ES-I3 (cell line): ENCODE measurements around the gene MYADML2.

Source experiments
- H3K36me3 ChIP-seq: 2 replicates; pipeline ENCODE4 v1.6.1; 2013; ENCODE audit warnings: mild to moderate bottlenecking, low read length, control low read depth, moderate library complexity; ENCODE audit not compliant: insufficient read depth
- H3K4me1 ChIP-seq: 2 replicates; pipeline ENCODE4 v1.6.1; 2013; ENCODE audit warnings: mild to moderate bottlenecking, control low read depth, low read length; ENCODE audit not compliant: insufficient read depth
- H3K9ac ChIP-seq: 2 replicates; pipeline ENCODE4 v1.6.1; 2013; ENCODE audit warnings: low read depth, mild to moderate bottlenecking, low read length, moderate library complexity
- H3K9me3 ChIP-seq: 2 replicates; pipeline ENCODE4 v1.6.1; 2013; ENCODE audit warnings: mild to moderate bottlenecking, low read length, moderate library complexity; ENCODE audit not compliant: control insufficient read depth, insufficient read depth

MYADML2 gene

DNA sequence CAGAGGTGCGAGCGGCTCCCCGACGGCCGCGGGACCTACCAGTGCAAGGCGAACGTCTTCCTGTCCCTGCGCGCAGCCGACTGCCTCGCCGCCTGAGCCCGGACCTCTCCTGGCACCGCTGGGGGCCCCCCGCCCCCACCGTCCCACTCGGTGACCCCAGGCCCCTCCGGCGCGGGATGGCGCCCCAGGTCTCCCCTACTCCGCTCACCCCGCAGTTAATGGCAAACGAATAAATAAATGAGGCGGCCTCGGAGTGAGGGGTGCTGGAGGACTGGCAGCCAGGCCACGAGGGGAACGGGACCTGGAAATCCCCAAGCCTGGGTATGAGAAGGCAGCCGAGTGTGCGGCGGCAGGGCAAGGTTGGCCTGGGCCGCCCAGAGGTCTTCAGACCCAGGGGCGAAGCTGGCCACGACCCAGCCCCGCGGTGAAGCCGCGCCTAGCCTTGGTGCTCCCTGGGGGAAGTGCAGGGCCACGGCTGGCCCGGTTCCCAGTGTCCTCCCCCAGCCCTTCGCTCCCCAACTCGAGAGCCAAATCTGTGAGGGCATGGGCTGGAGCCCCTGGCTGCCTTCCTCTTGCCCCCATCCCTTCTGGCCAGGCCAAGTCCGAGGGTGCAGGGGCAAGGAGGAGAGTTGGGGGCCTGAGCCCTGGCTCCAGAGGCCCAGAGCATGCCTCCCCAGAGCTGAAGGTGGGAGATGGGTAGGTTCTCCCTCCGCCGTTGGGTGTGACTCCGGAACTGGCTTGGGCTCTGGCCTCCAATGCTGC, 44.2 kb downstream of the MYADML2 start:
- 0 out of 2 replicates have a peak, but pooled peaks cover 3% of the 10 kb centered on the region for H3K36me3 ChIP-seq
- H3K9me3 ChIP-seq: no peaks in the 10 kb centered on the region
- H3K9ac ChIP-seq: peak overlapping the region; percentile 42; the same call in 1 of the 2 replicates
- no peaks in the 10 kb centered on the region; the same call in 1 of the 2 replicates for H3K4me1 ChIP-seq

DNA sequence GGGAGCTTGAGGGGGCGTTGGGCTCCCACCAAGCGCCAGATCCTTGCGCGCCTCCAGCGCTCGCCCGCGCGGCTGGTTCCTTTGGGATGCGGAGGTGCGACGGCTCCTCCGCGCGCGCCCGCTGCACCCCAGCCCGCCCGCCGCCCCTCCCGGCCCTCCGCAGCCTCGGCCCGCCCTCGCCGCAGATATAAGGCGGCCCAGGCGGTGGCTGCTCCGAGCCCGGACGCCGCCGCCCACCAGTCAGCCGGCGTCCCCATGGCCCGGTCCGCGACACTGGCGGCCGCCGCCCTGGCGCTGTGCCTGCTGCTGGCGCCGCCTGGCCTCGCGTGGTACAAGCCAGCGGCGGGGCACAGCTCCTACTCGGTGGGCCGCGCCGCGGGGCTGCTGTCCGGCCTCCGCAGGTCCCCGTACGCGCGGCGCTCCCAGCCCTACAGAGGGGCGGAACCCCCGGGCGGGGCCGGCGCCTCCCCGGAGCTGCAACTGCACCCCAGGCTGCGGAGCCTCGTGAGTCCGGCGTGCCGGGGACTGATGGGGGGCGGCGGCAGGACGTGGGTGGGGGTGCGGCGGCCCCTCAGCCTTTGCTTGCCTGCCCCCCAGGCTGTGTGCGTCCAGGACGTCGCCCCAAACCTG, 44.9 kb downstream of the MYADML2 start, which contains the start of gene NPB:
Gene NPB (plus strand): TSS at position 216 of the 630 bp plus-strand sequence. CDS start 40 bp downstream, at position 256.
- no peaks in the 10 kb centered on the region; the same call in 1 of the 2 replicates for H3K4me1 ChIP-seq
- H3K36me3 ChIP-seq: 0 out of 2 replicates have a peak, but pooled peaks cover 6% of the 10 kb centered on the region
- peak within 1 kb of the TSS; percentile 42; the same call in 1 of the 2 replicates for H3K9ac ChIP-seq
- H3K9me3 ChIP-seq: no peaks in the 10 kb centered on the region

DNA sequence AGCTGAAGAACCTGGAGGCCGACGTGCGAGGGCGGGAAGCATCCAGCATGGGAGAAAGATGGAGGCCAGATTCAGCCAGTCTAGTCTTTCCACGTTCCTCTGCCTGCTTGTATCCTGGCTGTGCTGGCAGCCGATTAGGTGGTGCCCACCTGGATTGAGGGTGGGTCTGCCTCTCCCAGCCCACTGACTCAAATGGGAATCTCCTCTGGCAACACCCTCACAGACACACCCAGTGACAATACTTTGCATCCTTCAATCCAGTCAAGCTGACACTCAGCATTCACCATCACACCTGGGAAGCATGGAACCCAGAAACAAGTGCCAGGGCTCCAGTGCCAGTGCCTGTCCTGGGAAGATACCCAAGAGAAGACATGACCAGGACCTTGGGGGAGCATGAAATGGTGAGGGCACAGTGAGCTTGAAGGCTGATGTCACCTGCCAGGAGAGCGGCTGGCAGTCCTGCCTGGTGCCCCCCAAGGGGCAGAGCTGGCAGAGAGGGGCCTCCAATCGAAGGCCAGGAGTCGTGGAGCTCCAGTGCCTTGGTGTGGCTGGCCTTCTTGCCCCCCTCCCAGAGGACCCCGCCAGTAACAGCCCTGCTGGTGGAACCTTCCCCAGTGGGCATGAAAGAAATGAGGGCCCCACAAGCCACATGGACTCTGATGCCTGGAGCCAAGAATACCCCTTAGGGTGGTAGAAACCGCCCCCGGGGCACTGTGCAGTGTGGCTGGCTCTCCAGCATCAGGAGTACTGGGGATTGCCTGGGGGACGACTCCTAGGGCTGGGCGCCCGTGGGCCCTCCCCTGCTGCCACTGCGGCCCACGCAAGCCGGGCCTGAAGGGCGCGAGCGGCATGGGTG, 45.6 kb downstream of the MYADML2 start:
- Histone ChIP-seq H3K4me1 (no peaks in the 10 kb centered on the region; the same call in 1 of the 2 replicates), H3K36me3 (peaks cover 7% of the 10 kb centered on the region; the same call in 1 of the 2 replicates), H3K9ac (peak overlapping the region; percentile 42; the same call in 1 of the 2 replicates), H3K9me3 (no peaks in the 10 kb centered on the region)

DNA sequence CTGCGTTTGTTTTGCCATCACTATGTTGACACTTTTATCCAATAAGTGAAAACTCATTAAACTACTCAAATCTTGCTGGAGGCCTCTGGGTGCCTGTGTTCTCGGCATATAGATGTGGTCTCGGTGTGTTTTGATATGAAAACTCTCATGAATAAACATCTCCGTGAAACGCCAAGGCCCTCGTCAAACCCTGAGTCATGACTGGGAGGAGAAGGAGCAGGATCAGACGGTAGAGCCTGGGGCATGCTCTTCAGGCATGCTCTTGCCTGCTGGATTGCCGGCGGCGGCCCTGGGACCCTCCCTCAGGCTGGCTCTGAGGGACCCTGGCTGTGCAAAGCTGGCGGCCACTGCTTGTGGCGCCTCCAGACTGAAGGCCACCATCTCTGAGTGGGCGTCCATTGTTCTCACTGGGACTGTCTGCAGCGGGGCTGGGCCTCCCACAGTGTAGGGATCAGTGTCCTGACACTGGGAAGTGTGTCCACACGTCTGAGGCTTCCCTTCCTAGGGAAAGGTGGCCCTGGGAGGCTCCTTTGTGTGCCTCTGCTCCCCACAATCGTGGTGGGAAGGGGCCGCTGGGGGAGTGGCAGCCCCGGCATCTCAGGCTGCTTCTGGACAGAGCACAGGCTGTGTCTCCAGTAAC, 46.7 kb downstream of the MYADML2 start:
- Histone ChIP-seq H3K9ac (no peak overlapping the region), H3K36me3 (peaks cover 11% of the 10 kb centered on the region; the same call in 1 of the 2 replicates), H3K4me1 (no peaks in the 10 kb centered on the region; the same call in 1 of the 2 replicates), H3K9me3 (no peaks in the 10 kb centered on the region)

DNA sequence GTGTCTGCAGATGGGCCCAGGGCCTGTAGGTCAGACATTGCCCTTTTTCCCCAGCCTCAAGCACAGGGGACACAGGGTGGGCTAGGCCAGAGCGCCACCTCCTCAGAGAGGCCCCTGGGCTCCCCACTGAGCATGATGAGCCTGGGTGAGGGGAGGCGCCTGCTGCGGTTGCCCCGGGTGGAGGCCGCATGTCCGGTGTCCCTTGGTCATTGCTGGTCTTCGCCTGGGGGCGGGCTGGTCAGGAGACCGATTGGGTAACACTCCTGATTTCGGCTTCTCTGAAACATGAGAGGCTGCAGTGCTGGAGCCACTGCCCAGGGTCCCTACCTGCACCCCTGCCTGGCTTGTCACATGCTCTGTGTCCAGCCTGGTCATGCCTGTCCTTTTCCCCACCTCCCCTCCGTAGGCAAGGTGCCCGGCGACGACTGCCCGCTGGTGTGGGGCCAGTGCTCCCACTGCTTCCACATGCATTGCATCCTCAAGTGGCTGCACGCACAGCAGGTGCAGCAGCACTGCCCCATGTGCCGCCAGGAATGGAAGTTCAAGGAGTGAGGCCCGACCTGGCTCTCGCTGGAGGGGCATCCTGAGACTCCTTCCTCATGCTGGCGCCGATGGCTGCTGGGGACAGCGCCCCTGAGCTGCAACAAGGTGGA, 47.4 kb downstream of the MYADML2 start:
- Histone ChIP-seq H3K9me3 (no peaks in the 10 kb centered on the region), H3K9ac (no peak overlapping the region), H3K36me3 (peaks cover 14% of the 10 kb centered on the region; the same call in 1 of the 2 replicates), H3K4me1 (no peaks in the 10 kb centered on the region; the same call in 1 of the 2 replicates)

DNA sequence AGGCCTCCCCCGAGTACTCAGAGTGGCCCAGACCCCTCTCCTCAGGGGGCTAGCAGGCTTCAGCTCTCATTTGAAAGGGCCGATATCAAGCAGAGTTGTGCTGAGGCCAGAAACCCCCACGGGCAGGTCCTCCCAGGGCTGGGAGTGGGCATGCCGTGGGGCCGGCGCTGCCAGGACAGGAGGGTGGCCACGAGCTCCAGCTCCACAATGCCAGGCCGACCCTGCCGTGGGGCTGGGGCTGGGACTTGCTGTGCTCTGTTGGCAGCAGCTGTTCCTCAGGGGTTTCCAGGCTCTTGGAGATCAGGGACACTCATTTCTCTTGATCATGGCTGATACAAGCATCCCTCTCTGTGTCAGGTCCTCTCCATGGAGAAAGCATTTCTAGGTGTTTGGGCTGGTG, 48.1 kb downstream of the MYADML2 start:
- Histone ChIP-seq H3K36me3 (peaks cover 18% of the 10 kb centered on the region; the same call in 1 of the 2 replicates), H3K4me1 (no peaks in the 10 kb centered on the region; the same call in 1 of the 2 replicates), H3K9me3 (no peaks in the 10 kb centered on the region), H3K9ac (no peak overlapping the region)

DNA sequence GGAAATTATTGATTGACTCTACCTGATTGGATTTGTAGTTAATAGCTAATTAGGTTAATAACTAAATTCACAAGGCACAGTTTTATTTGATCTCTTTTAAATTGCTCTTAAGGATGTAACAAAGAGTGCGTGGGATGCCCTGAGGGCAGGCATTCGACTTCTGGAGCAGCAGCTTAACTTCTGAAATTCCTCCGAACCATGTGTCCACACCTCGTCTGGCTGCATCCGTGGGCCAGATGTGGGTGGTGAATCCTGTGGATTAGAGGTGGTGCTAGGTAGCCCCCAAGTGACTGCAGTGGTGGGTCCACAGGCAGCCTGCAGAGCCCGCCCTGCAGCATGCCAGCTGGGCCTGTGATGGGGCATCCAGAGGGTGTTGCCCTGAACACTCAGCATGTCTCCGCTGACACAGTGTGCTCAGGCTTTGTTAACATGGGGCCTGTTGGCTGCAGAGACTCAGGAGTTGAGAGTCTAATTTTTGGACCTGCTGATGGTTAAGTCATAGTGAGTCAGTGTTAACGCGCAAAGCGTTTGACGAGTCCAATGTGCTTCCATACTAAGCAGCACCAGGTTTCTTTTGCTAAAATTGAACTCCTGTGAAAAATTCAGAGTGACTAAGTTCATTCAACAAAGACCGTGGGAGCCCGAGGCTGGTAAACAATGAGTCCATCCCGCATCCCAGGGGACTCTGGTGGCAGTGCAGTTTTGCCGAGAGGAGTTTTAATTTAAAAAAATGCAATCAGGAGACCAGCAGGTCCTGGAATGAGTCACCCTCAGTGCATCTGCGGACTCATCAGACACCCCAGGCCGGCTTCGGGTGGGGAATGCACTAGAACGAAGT, 48.8 kb downstream of the MYADML2 start:
- H3K9ac ChIP-seq: no peak overlapping the region
- H3K4me1 ChIP-seq: no peaks in the 10 kb centered on the region; the same call in 1 of the 2 replicates
- peaks cover 18% of the 10 kb centered on the region; the same call in 1 of the 2 replicates for H3K36me3 ChIP-seq

DNA sequence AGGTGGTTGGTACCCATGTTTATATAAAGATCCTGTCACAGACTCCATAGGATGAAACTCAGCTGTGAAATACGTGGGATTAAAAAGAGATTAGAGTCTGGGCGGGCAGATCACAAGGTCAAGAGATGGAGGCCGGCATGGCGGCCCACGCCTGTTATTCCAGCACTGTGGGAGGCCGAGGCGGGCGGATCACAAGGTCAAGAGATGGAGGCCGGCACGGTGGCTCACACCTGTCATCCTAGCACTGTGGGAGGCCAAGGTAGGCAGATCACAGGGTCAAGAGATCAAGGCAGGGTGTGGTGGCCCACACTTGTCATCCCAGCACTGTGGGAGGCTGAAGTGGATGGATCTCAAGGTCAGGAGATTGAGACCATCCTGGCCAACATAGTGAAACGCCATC, 51.6 kb downstream of the MYADML2 start:
- no peak overlapping the region for H3K9ac ChIP-seq
- no peaks in the 10 kb centered on the region for H3K9me3 ChIP-seq
- H3K36me3 ChIP-seq: peaks cover 18% of the 10 kb centered on the region
- peaks cover under 1% of the 10 kb centered on the region for H3K4me1 ChIP-seq

More for the DNA sequence above, 48.8 kb downstream of the MYADML2 start:
- H3K9me3 ChIP-seq: no peaks in the 10 kb centered on the region

DNA sequence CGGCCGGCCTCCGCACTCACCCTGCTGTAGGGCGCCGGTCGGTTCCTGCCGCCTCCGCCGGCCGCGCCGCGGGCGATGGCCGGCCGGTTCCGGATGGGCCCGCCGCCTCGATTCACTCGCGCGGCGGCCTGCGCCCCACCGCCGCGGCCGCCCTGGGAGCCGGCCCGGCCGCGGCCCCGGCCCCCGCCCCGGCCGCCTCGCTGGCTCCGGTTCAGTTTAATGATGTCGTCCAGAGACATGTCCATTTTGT, 55.8 kb downstream of the MYADML2 start:
- Histone ChIP-seq H3K9ac (peak overlapping the region; percentile 93), H3K4me1 (peaks cover 8% of the 10 kb centered on the region), H3K36me3 (peaks cover 43% of the 10 kb centered on the region)

DNA sequence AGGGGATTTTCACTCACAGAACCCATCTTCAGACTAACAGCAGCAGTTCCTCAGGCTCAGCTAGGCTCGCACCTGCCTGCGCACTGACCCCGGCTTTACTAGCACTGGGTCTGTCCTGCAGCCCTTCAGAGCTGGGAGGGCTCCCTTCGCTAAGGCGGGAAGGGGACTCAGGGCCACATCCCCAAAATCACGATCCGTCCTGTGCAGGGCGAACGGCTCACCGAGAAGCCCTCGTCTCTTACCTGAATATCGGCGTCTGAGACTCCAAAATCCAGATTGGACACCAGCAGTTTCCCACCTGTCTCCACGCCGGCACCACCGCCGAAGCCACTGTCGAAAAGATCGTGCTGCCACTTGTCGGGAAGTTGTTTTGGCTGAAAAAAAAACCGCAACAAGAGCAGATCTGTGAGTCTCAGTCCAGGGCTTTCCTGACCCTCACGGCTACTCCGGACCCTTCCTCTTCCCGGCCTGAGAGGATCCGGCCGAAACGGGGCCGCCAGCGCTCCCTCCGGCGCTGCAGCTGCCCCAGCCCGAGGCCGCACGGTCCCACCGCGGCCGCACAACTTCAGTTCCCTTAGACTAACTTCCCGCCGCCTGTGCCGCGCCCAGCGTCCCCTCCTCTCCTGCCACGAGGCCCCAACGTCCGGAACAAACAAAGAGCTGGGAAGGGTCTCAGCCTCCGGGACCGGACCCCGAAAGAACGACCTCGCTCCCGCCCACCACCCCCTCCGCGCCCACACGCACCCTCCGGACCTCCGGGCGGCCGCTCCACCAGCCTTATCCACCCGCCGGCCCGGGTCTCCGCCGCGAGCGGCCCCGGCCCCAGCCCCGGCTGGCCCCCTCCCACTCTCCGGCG, 56.4 kb downstream of the MYADML2 start:
- no peaks in the 10 kb centered on the region for H3K9me3 ChIP-seq
- peak overlapping the region; percentile 93 for H3K9ac ChIP-seq
- H3K4me1 ChIP-seq: peaks cover 8% of the 10 kb centered on the region
- peaks cover 43% of the 10 kb centered on the region for H3K36me3 ChIP-seq

More for the DNA sequence above, 55.8 kb downstream of the MYADML2 start:
- H3K9me3 ChIP-seq: no peaks in the 10 kb centered on the region
